ENCODE measurements around the gene NCK2.

DNA sequence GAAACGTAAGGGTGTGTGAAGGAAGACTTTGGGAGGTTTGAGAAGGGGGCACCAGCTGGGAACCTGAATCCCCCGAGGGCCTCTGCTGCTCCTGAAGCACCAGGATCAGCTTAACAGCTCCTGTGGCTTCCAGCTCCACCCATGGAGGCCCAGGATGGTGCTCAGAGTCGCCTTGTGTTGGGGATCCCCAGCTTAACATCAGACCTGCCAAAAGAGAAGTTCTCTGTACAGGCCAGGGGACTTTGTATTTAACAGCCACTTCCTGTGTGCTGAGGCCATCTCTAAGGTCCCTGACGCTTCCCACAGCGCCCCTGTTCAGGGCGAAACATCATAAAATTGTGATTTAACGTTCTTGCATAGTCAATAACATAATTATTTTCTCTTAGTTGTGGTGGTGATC is 77.5 kb downstream of the NCK2 start:
- TF ChIP-seq, protein P1, sequence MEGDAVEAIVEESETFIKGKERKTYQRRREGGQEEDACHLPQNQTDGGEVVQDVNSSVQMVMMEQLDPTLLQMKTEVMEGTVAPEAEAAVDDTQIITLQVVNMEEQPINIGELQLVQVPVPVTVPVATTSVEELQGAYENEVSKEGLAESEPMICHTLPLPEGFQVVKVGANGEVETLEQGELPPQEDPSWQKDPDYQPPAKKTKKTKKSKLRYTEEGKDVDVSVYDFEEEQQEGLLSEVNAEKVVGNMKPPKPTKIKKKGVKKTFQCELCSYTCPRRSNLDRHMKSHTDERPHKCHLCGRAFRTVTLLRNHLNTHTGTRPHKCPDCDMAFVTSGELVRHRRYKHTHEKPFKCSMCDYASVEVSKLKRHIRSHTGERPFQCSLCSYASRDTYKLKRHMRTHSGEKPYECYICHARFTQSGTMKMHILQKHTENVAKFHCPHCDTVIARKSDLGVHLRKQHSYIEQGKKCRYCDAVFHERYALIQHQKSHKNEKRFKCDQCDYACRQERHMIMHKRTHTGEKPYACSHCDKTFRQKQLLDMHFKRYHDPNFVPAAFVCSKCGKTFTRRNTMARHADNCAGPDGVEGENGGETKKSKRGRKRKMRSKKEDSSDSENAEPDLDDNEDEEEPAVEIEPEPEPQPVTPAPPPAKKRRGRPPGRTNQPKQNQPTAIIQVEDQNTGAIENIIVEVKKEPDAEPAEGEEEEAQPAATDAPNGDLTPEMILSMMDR (IDR thresholded peaks at IDR 0.05), result no peak
- TF ChIP-seq POLR2A (IDR thresholded peaks at IDR 0.05), result no peak

Data from prostate gland (tissue), 2 donors.